Renal cortex interstitium (tissue), 11 donors: ENCODE data around the gene CDK8. TPM values are rescaled to one million over a fixed set of nuclear protein-coding genes. Genes with fewer than 3 reads are reported as not detected.

Source experiments
- DNase-seq, 11 donors: peaks; one replicate each; pipeline ENCODE4 v3.0.0-alpha.2; 2013; ENCODE audit warnings: low read depth in 9 of 11, low spot score in 4 of 11; ENCODE audit errors: extremely low read depth in 1 of 11
- polyA plus RNA-seq, 3 donors: library from polyadenylated mRNA; unstranded; fragments of 120-200 nt; gene quantifications; one replicate each; pipeline ENCODE4 v1.2.1, GENCODE V29; 2013; ENCODE audit not compliant: insufficient read length in 3 of 3

The CDK8 gene
- polyA plus RNA-seq, 3 donors = 19.1 to 25.2 (median 23.5) TPM

GRCh38 chr13:26420282-26420960, 166.5 kb downstream of the CDK8 start:
- no peak for DNase-seq

- no peak for DNase-seq
Observed at GRCh38 chr13:26422036-26422435, 168.1 kb downstream of the CDK8 start.

- DNase-seq = no peak
Observed at GRCh38 chr13:26423629-26424028, 169.7 kb downstream of the CDK8 start.

- no peak for DNase-seq
Observed at GRCh38 chr13:26424181-26424580, 170.3 kb downstream of the CDK8 start.

- peak in 6 of 11 donors; percentile 1 to 17 (median 7) for DNase-seq
Observed at GRCh38 chr13:26425443-26426358, 171.8 kb downstream of the CDK8 start.

GRCh38 chr13:26433776-26434175, 179.8 kb downstream of the CDK8 start:
- no peak for DNase-seq

GRCh38 chr13:26435171-26435570, 181.2 kb downstream of the CDK8 start:
- no peak for DNase-seq

- no peak for DNase-seq
Observed at GRCh38 chr13:26435646-26436045, 181.7 kb downstream of the CDK8 start.

- DNase-seq = no peak
Observed at GRCh38 chr13:26436914-26437313, 183.0 kb downstream of the CDK8 start.

- DNase-seq = no peak
Observed at GRCh38 chr13:26440111-26440510, 186.2 kb downstream of the CDK8 start.

- DNase-seq = no peak
Observed at GRCh38 chr13:26441476-26441875, 187.5 kb downstream of the CDK8 start.

- no peak for DNase-seq
Observed at GRCh38 chr13:26442541-26442940, 188.6 kb downstream of the CDK8 start.

GRCh38 chr13:26445092-26445491, 191.2 kb downstream of the CDK8 start:
- no peak for DNase-seq

GRCh38 chr13:26446751-26447150, 192.8 kb downstream of the CDK8 start:
- DNase-seq = no peak

GRCh38 chr13:26448032-26448431, 194.1 kb downstream of the CDK8 start:
- DNase-seq = no peak

- no peak for DNase-seq
Observed at GRCh38 chr13:26449063-26449848, 195.3 kb downstream of the CDK8 start.
